Heart right ventricle (tissue), 16 donors: ENCODE measurements around the gene NPHP4. TPM values are rescaled to one million over a fixed set of nuclear protein-coding genes. Genes with fewer than 3 reads are reported as not detected.
"Not testable (repeated sequence)": the region's sequence is repeated elsewhere in the genome, so short reads cannot be mapped to it uniquely, and the experiment has no call there.

Source experiments
- ATAC-seq, 8 donors: fragments of 200-7000 bp; cut with Tn5 transposase; one replicate each; pipeline ENCODE4 v1.9.1; 2020; ENCODE audit warnings: mild to moderate bottlenecking in 8 of 8, moderate library complexity in 8 of 8, moderate number of reproducible peaks in 1 of 8
- DNase-seq, 2 donors: peaks; one replicate each; pipeline ENCODE4 v3.0.0-alpha.2; 2020
- H3K27ac ChIP-seq, 10 donors: fragments of 200-600 bp; sonication (generic) in 2 of 10; one replicate each; pipeline versions ENCODE4 v1.5.0 to v1.8.0; 2020 to 2022; ENCODE audit warnings: mild to moderate bottlenecking in 3 of 10
- H3K27me3 ChIP-seq, 7 donors: fragments of 200-600 bp; one replicate each; pipeline ENCODE4 v1.8.0; 2021 to 2022; ENCODE audit warnings: mild to moderate bottlenecking in 2 of 7
- H3K36me3 ChIP-seq, 9 donors: fragments of 200-600 bp; sonication (generic) in 1 of 9; one replicate each; pipeline versions ENCODE4 v1.5.0 to v1.8.0; 2020 to 2022; ENCODE audit warnings: mild to moderate bottlenecking in 2 of 9
- H3K4me1 ChIP-seq, 9 donors: fragments of 200-600 bp; sonication (generic) in 1 of 9; one replicate each; pipeline versions ENCODE4 v1.5.0 to v1.8.0; 2020 to 2022; ENCODE audit warnings: mild to moderate bottlenecking in 4 of 9
- H3K4me3 ChIP-seq, 10 donors: fragments of 200-600 bp; sonication (generic) in 2 of 10; one replicate each; pipeline versions ENCODE4 v1.5.0 to v1.8.0; 2020 to 2022; ENCODE audit warnings: mild to moderate bottlenecking in 7 of 10, moderate library complexity in 2 of 10
- H3K9me3 ChIP-seq, 11 donors: fragments of 200-600 bp in 10 of 11; sonication (generic) in 2 of 11; one replicate each; pipeline versions ENCODE4 v1.5.0 to v1.8.0; 2013 to 2022; ENCODE audit warnings: mild to moderate bottlenecking in 2 of 11, control low read depth in 1 of 11, moderate library complexity in 1 of 11
- WGBS, 2 donors: extraction: QIAGEN DNeasy Blood & Tissue Kit; methylation state at CpG; one replicate each; pipeline ENCODE4 v1.1.7; 2013; ENCODE audit warnings: inconsistent platforms in 1 of 2; 5-methylcytosine and 5-hydroxymethylcytosine counted together
- intact Hi-C, 10 donors: fragments of 100-400 bp; cut with DNase I; formaldehyde crosslinking; loops; one replicate each; pipeline versions ENCODE4 v1.11.1 to v1.14.2; 2022
- polyA plus RNA-seq, 2 donors: library from polyadenylated mRNA; stranded (reverse); fragments of 200-250 nt; gene quantifications; one replicate each; pipeline ENCODE4 v1.2.3, GENCODE V29; 2013
- total RNA-seq, 10 donors: library from RNA; stranded (reverse); fragmentation: NEBNext Ultra II Directional in 3 of 10; extraction: Animal tissue kit (Norgen Biotek cat#: 25700) in 3 of 10; gene quantifications; one replicate each; pipeline versions ENCODE4 v1.2.1 to v1.2.4, GENCODE V29; 2021 to 2023
- TF ChIP-seq, protein P1 (sequence below), 9 donors: fragments of 200-600 bp; sonication (generic) in 2 of 9; IDR thresholded peaks; one replicate each; pipeline versions ENCODE4 v1.5.0 to v1.8.0; 2021 to 2022; ENCODE audit warnings: antibody characterized with exemption in 9 of 9, mild to moderate bottlenecking in 5 of 9, moderate library complexity in 1 of 9
- donor health status: Arrhythmogenic right ventricular cardiomyopathy.
- donor health status: ischemic (EF 13 %, LVEDD 7.1; RV severe dilation, severe dysfunction).
- donor health status: healthy with polysubstance abuse.
- donor health status: DM: no; HTN: yes; CAD: no.
- donor health status: DM: no; HTN: no; CAD: no.
- donor health status: ischemic (EF 25% LVEDD 6.9; RV normal size, moderate dysfunction).
- donor health status: ischemic (EF 25% LVEDD 5.7; RV mildly dilated, moderate dysfunction).
- donor health status: healthy.
- donor health status: DM: yes; HTN: yes; CAD: no.
- donor health status: Ischemic cardiomyopathy.
- donor health status: ischemic (EF 35%, LVEDD 5.7; RV mildly dilated, moderate dysfunction).
- donor health status: nonischemic (EF 11% LVEDD 7.7; RV severe dilation, severe dysfunction).
- donor health status: DM: yes; HTN: yes; CAD: no.
- donor health status: PGD.
- donor health status: ischemic (EF 29% LVEDD 5.4; RV normal size, mild dysfunction).
- donor health status: nonischemic (EF 23%, LVEDD 6.1; RV moderate dilation, normal function).

The NPHP4 gene
- total and polyA plus RNA-seq, 12 donors, result 2.4 to 5.7 (median 3.3) TPM

DNA sequence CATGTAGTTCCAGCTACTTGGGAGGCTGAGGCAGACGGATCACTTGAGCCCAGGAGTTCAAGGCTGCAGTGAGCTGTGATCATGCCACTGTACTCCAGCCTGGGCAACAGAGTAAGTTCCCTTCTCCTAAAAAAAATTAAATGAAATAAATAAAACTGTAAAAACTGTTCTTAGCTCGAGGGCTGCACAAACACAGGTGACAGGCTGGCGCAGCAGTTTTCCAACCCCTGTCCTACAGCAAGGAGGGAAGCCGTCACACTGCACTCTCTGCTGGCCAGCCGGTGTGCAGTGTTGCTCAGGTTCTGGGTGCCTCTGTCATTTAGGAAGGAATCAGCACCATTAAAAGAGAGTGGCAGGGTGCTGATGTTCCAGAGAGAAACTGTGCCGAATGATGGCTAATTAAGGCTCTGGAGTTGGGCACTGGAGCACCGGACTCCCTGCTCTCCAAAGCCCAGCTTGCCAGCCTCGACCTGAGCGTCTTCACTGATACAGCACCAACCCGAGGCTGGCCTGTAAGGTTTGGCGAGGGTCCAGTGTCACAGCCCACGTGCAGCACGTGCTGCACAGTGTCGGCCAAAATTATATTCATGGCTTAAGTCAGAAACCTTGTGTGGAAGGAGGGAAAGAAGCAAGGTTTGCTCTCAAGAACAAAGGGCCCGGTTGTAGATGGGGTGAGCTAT lies 27.1 kb upstream of the NPHP4 start:
- TF ChIP-seq, protein P1, sequence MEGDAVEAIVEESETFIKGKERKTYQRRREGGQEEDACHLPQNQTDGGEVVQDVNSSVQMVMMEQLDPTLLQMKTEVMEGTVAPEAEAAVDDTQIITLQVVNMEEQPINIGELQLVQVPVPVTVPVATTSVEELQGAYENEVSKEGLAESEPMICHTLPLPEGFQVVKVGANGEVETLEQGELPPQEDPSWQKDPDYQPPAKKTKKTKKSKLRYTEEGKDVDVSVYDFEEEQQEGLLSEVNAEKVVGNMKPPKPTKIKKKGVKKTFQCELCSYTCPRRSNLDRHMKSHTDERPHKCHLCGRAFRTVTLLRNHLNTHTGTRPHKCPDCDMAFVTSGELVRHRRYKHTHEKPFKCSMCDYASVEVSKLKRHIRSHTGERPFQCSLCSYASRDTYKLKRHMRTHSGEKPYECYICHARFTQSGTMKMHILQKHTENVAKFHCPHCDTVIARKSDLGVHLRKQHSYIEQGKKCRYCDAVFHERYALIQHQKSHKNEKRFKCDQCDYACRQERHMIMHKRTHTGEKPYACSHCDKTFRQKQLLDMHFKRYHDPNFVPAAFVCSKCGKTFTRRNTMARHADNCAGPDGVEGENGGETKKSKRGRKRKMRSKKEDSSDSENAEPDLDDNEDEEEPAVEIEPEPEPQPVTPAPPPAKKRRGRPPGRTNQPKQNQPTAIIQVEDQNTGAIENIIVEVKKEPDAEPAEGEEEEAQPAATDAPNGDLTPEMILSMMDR (IDR thresholded peaks at IDR 0.05), result no peak
- H3K4me3 ChIP-seq, result no peak overlapping the region
- H3K36me3 ChIP-seq, result no peaks in the 10 kb centered on the region
- no peaks in the 10 kb centered on the region for H3K27me3 ChIP-seq
- intact Hi-C loops, result no loop called here
- WGBS, 2 donors, result 69 to 70% methylated on average over 15 of the region's 15 CpGs
- no peak overlapping the region for H3K27ac ChIP-seq
- H3K4me1 ChIP-seq, result peaks cover 0 to 36% (median 16%) of the 10 kb centered on the region in 9 donors
- no peak for DNase-seq
- no peaks in the 10 kb centered on the region for H3K9me3 ChIP-seq
- ATAC-seq, result peak in 3 of 8 donors; percentile 23 to 35 (median 35)

- DNase-seq, H3K4me3 ChIP-seq, intact Hi-C loops, ATAC-seq, H3K9me3 ChIP-seq, H3K27me3 ChIP-seq, H3K36me3 ChIP-seq, H3K27ac ChIP-seq: not testable (repeated sequence)
- 86 to 88% methylated on average over 7 of the region's 7 CpGs for WGBS, 2 donors
- H3K4me1 ChIP-seq, result peaks cover 4 to 52% (median 19%) of the 10 kb centered on the region in 9 donors
Observed at GRCh38 chr1:6017654-6018053, 25.4 kb upstream of the NPHP4 start.

GRCh38 chr1:6016191-6016865 lies 24.1 kb upstream of the NPHP4 start:
- Histone ChIP-seq H3K4me3 (no peak overlapping the region), H3K36me3 (no peaks in the 10 kb centered on the region), H3K27me3 (no peaks in the 10 kb centered on the region), H3K27ac (peak overlapping the region in 2 of 10 donors; percentile 92 to 96), H3K9me3 (no peaks in the 10 kb centered on the region), H3K4me1 (peaks cover 4 to 54% (median 19%) of the 10 kb centered on the region in 9 donors)
- 77 to 79% methylated on average over 21 of the region's 21 CpGs for WGBS, 2 donors
- TF ChIP-seq, protein P1 (IDR thresholded peaks at IDR 0.05), result no peak
- peak in 4 of 8 donors; percentile 14 to 37 (median 18) for ATAC-seq
- intact Hi-C loops, result no loop called here
- DNase-seq, result no peak

DNA sequence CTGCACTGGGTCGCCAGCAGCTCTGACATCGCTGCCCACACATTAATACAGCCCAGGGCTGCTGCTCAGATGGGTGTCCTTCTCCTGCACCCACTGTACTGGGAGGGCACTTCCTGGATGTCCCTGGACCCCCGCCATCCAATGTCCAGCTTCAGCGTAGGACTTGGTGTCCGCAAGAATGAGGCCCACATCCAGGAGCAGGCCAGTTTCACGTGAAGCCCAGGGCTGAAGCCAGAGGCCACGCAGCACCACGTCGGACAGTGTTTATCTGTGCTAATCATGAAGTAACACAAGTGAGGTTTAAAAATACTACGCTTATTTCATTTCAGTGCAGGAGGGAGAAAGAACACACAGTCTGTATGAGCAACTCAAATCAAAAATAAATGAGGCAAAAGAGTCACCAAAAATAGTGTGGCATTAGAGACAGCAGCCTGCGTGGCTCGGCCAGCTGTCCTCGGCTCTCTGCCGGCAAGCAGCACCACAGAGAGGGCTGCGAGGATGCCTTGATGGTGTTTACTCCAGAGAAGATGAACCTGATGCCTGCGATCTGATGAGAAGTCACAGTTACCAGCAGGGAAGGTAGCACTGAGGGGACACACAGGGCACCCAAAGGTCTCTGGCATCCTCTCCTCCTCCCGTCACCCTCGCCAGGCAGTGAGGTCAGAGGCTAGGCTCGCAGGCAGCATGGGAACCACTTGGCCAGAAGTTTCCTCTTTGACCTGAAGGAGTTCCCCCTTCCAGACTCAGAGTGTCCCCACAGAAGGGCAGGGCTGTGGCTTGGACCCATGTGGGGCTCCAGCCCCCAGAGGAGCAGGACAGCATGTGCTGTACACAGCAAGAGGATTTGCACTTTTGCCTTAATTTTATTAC lies 22.1 kb upstream of the NPHP4 start:
- H3K27me3 ChIP-seq, result no peaks in the 10 kb centered on the region
- H3K4me1 ChIP-seq, result peaks cover 4 to 48% (median 19%) of the 10 kb centered on the region in 9 donors
- no peaks in the 10 kb centered on the region for H3K36me3 ChIP-seq
- no peak overlapping the region for H3K4me3 ChIP-seq
- TF ChIP-seq, protein P1 (IDR thresholded peaks at IDR 0.05), result no peak
- DNase-seq (peak; percentile 68 to 69), ATAC-seq (peak; percentile 64 to 90 (median 82))
- H3K27ac ChIP-seq, result peak overlapping the region; percentile 62 to 96 (median 84)
- intact Hi-C loops, result loop anchor here in 2 of 10 donors (1.0 kb wide), 1 partner anchor 12 kb away; no protein-coding TSS in a partner anchor
- 63% methylated on average over 19 of the region's 19 CpGs for WGBS, 2 donors
- no peaks in the 10 kb centered on the region for H3K9me3 ChIP-seq
